A673 (cell line): ENCODE data around the gene COL19A1.

Source experiments
- CTCF ChIP-seq: fragments of 300-800, 200-600 bp; sonication (generic); conservative IDR thresholded peaks from 2 replicates; pipeline ENCODE4 v1.5.1; 2017; ENCODE audit warnings: low read depth, mild to moderate bottlenecking, antibody characterized with exemption, low read length, moderate library complexity, mixed read lengths
- EZH2 ChIP-seq: fragments of 200-600 bp; sonication (generic); IDR thresholded peaks from 2 replicates; pipeline ENCODE4 v1.6.1; 2017; ENCODE audit warnings: borderline replicate concordance, low read depth, mild to moderate bottlenecking, mixed read lengths, antibody characterized with exemption, low read length; ENCODE audit not compliant: poor library complexity, severe bottlenecking

- TF ChIP-seq CTCF (no peak), EZH2 (no peak)
Measured at GRCh38 chr6:69933239-69933638, 66.9 kb downstream of the COL19A1 start.
